Mesendoderm (in vitro differentiated cells): ENCODE measurements around the gene RBM33.

ENCODE experiments used
- DNase-seq: peaks from one replicate; pipeline ENCODE4 v3.0.0; 2013
- H2AK5ac ChIP-seq: 2 replicates; pipeline ENCODE4 v1.6.1; 2013; ENCODE audit warnings: low read length, inconsistent platforms
- H2BK120ac ChIP-seq: 2 replicates; pipeline ENCODE4 v1.6.1; 2013; ENCODE audit warnings: low read depth, mild to moderate bottlenecking, low read length, moderate library complexity, mixed read lengths
- H2BK15ac ChIP-seq: replicated peaks from 2 replicates; pipeline ENCODE4 v1.6.1; 2013; ENCODE audit warnings: low read depth, mild to moderate bottlenecking, moderate library complexity
- H2BK5ac ChIP-seq: 2 replicates; pipeline ENCODE4 v1.6.1; 2013; ENCODE audit warnings: low read length, inconsistent platforms
- H3K18ac ChIP-seq: 2 replicates; pipeline ENCODE4 v1.6.1; 2013; ENCODE audit warnings: mild to moderate bottlenecking, low read length, mixed read lengths
- H3K23ac ChIP-seq: one replicate; pipeline ENCODE4 v1.6.1; 2013; ENCODE audit warnings: low read length
- H3K27ac ChIP-seq: 2 replicates; pipeline ENCODE4 v1.5.1; 2013; ENCODE audit warnings: low read depth, mild to moderate bottlenecking, inconsistent platforms, low read length, moderate library complexity
- H3K27me3 ChIP-seq: 2 replicates; pipeline ENCODE4 v1.6.1; 2013; ENCODE audit warnings: low read length, control low read depth, mild to moderate bottlenecking, inconsistent platforms; ENCODE audit not compliant: insufficient read depth, poor library complexity
- H3K36me3 ChIP-seq: 2 replicates; pipeline ENCODE4 v1.6.1; 2013; ENCODE audit warnings: low read length, inconsistent platforms; ENCODE audit not compliant: control insufficient read depth, insufficient read depth
- H3K4ac ChIP-seq: one replicate; pipeline ENCODE4 v1.6.1; 2013; ENCODE audit warnings: low read depth, mild to moderate bottlenecking, low read length, moderate library complexity
- H3K4me1 ChIP-seq: 2 replicates; pipeline ENCODE4 v1.6.1; 2013; ENCODE audit warnings: low read depth, low read length, inconsistent platforms; ENCODE audit not compliant: control insufficient read depth
- H3K4me2 ChIP-seq: 2 replicates; pipeline ENCODE4 v1.6.1; 2013; ENCODE audit warnings: low read length
- H3K4me3 ChIP-seq: 2 replicates; pipeline ENCODE4 v1.5.1; 2013; ENCODE audit warnings: mild to moderate bottlenecking, low read length
- H3K56ac ChIP-seq: one replicate; pipeline ENCODE4 v1.6.1; 2013; ENCODE audit warnings: low read length
- H3K79me1 ChIP-seq: 2 replicates; pipeline ENCODE4 v1.6.1; 2013; ENCODE audit warnings: low read length, inconsistent platforms
- H3K79me2 ChIP-seq: 2 replicates; pipeline ENCODE4 v1.6.1; 2013; ENCODE audit warnings: mild to moderate bottlenecking, low read length; ENCODE audit not compliant: control insufficient read depth, insufficient read depth
- H3K9ac ChIP-seq: 2 replicates; pipeline ENCODE4 v1.6.1; 2013; ENCODE audit warnings: low read length, inconsistent platforms
- H4K5ac ChIP-seq: one replicate; pipeline ENCODE4 v1.6.1; 2013; ENCODE audit warnings: low read length
- H4K8ac ChIP-seq: one replicate; pipeline ENCODE4 v1.6.1; 2013; ENCODE audit warnings: low read depth, mild to moderate bottlenecking, control low read depth, low read length, moderate library complexity
- WGBS: extraction: QIAGEN DNeasy Blood & Tissue Kit; methylation state at CpG from one replicate; pipeline ENCODE4 v1.1.7; 2013; ENCODE audit warnings: low lambda C conversion rate, missing lambda C conversion rate; ENCODE audit not compliant: insufficient coverage; ENCODE audit errors: extremely low coverage; 5-methylcytosine and 5-hydroxymethylcytosine counted together

RBM33 gene

GRCh38 chr7:155792999-155793560 is 148.6 kb downstream of the RBM33 start:
- Histone ChIP-seq H2BK15ac (no peak overlapping the region), H3K4me1 (no peaks in the 10 kb centered on the region), H3K36me3 (no peaks in the 10 kb centered on the region), H3K27me3 (peaks cover 1% of the 10 kb centered on the region), H3K4me3 (no peak overlapping the region), H2AK5ac (no peak overlapping the region), H3K56ac (no peak overlapping the region), H3K9ac (no peak overlapping the region), H3K27ac (no peak overlapping the region), H2BK120ac (no peak overlapping the region), H4K5ac (no peak overlapping the region), H4K8ac (no peak overlapping the region), H3K23ac (no peak overlapping the region), H3K4me2 (no peak overlapping the region), H3K79me1 (no peaks in the 10 kb centered on the region), H3K18ac (no peak overlapping the region), H3K4ac (no peak overlapping the region), H3K79me2 (no peaks in the 10 kb centered on the region), H2BK5ac (no peak overlapping the region)
- WGBS = 100% methylated on average over 2 of the region's 11 CpGs
- DNase-seq = no peak

GRCh38 chr7:155793720-155794119 is 149.3 kb downstream of the RBM33 start:
- Histone ChIP-seq H3K9ac (no peak overlapping the region), H3K27me3 (peaks cover 2% of the 10 kb centered on the region), H3K4me2 (no peak overlapping the region), H3K79me1 (no peaks in the 10 kb centered on the region), H3K23ac (no peak overlapping the region), H4K5ac (no peak overlapping the region), H3K27ac (no peak overlapping the region), H2BK120ac (no peak overlapping the region), H2BK5ac (no peak overlapping the region), H3K79me2 (no peaks in the 10 kb centered on the region), H3K18ac (no peak overlapping the region), H3K36me3 (no peaks in the 10 kb centered on the region), H4K8ac (no peak overlapping the region), H2AK5ac (no peak overlapping the region), H3K56ac (no peak overlapping the region), H3K4me1 (no peaks in the 10 kb centered on the region), H3K4ac (no peak overlapping the region), H2BK15ac (no peak overlapping the region), H3K4me3 (no peak overlapping the region)
- WGBS = no CpG with 5 or more reads among the region's 4 CpGs
- no peak for DNase-seq

GRCh38 chr7:155794196-155794595 is 149.7 kb downstream of the RBM33 start:
- H2BK5ac ChIP-seq = no peak overlapping the region
- no peak overlapping the region for H3K27ac ChIP-seq
- H3K36me3 ChIP-seq = no peaks in the 10 kb centered on the region
- H3K27me3 ChIP-seq = peaks cover 2% of the 10 kb centered on the region
- H3K18ac ChIP-seq = no peak overlapping the region
- no peak overlapping the region for H3K9ac ChIP-seq
- no peaks in the 10 kb centered on the region for H3K79me2 ChIP-seq
- H2AK5ac ChIP-seq = no peak overlapping the region
- no peak overlapping the region for H3K4me3 ChIP-seq
- H4K8ac ChIP-seq = no peak overlapping the region
- H3K79me1 ChIP-seq = no peaks in the 10 kb centered on the region
- no peak for DNase-seq
- no peak overlapping the region for H4K5ac ChIP-seq
- H3K4me2 ChIP-seq = no peak overlapping the region
- H2BK120ac ChIP-seq = no peak overlapping the region
- no peak overlapping the region for H3K23ac ChIP-seq
- WGBS = no CpG with 5 or more reads among the region's 9 CpGs
- no peak overlapping the region for H3K56ac ChIP-seq
- no peak overlapping the region for H2BK15ac ChIP-seq
- no peak overlapping the region for H3K4ac ChIP-seq
- H3K4me1 ChIP-seq = no peaks in the 10 kb centered on the region

GRCh38 chr7:155795401-155795800 is 150.9 kb downstream of the RBM33 start:
- no peak overlapping the region for H4K8ac ChIP-seq
- H3K56ac ChIP-seq = no peak overlapping the region
- no peak overlapping the region for H3K4me2 ChIP-seq
- no peak overlapping the region for H3K23ac ChIP-seq
- H3K9ac ChIP-seq = no peak overlapping the region
- no peak for DNase-seq
- no peak overlapping the region for H2BK5ac ChIP-seq
- no peak overlapping the region for H3K4ac ChIP-seq
- H3K4me1 ChIP-seq = no peaks in the 10 kb centered on the region
- H2BK120ac ChIP-seq = no peak overlapping the region
- H4K5ac ChIP-seq = no peak overlapping the region
- H3K4me3 ChIP-seq = no peak overlapping the region
- WGBS = no CpG with 5 or more reads among the region's 7 CpGs
- H2AK5ac ChIP-seq = no peak overlapping the region
- no peak overlapping the region for H3K27ac ChIP-seq
- H2BK15ac ChIP-seq = no peak overlapping the region
- H3K18ac ChIP-seq = no peak overlapping the region
- H3K36me3 ChIP-seq = no peaks in the 10 kb centered on the region
- H3K79me2 ChIP-seq = no peaks in the 10 kb centered on the region
- peaks cover 2% of the 10 kb centered on the region for H3K27me3 ChIP-seq
- no peaks in the 10 kb centered on the region for H3K79me1 ChIP-seq

GRCh38 chr7:155795951-155796350 is 151.5 kb downstream of the RBM33 start:
- H3K27me3 ChIP-seq = peaks cover 5% of the 10 kb centered on the region
- no peaks in the 10 kb centered on the region for H3K4me1 ChIP-seq
- H3K23ac ChIP-seq = no peak overlapping the region
- no peak overlapping the region for H3K9ac ChIP-seq
- no peak overlapping the region for H3K4me3 ChIP-seq
- H2BK15ac ChIP-seq = no peak overlapping the region
- no peak overlapping the region for H4K5ac ChIP-seq
- no peak overlapping the region for H2BK5ac ChIP-seq
- H3K79me2 ChIP-seq = no peaks in the 10 kb centered on the region
- H3K18ac ChIP-seq = no peak overlapping the region
- no peak for DNase-seq
- H3K4me2 ChIP-seq = no peak overlapping the region
- H3K27ac ChIP-seq = no peak overlapping the region
- no CpG with 5 or more reads among the region's 8 CpGs for WGBS
- H2BK120ac ChIP-seq = no peak overlapping the region
- no peaks in the 10 kb centered on the region for H3K36me3 ChIP-seq
- H3K4ac ChIP-seq = no peak overlapping the region
- no peaks in the 10 kb centered on the region for H3K79me1 ChIP-seq
- no peak overlapping the region for H3K56ac ChIP-seq
- H2AK5ac ChIP-seq = no peak overlapping the region
- H4K8ac ChIP-seq = no peak overlapping the region
